T-helper 1 cell treated with Interleukin-12 subunit alpha and Interleukin-12 subunit beta and Interleukin-4 antibody, amounts not matched to agents 30 ng/mL and 1 ng/mL, for 36 hours (primary cell): Measurements from ENCODE around the gene RBM15B. TPM values are rescaled to one million over a fixed set of nuclear protein-coding genes. Genes with fewer than 3 reads are reported as not detected.

Experiments used
- intact Hi-C: fragments of 100-400 bp; cut with micrococcal nuclease; formaldehyde crosslinking; loops from one replicate; pipeline ENCODE4 v1.15.1; 2024
- total RNA-seq: library from RNA; stranded (reverse); gene quantifications from 2 replicates; pipeline ENCODE4 v1.2.3, GENCODE V29; 2022

Gene RBM15B
- total RNA-seq, 1 donor from 2014 or later, result 31.2 TPM

GRCh38 chr3:51436998-51437639 lies 46.0 kb downstream of the RBM15B start:
- intact Hi-C loops, result no loop called here

GRCh38 chr3:51441282-51442030 lies 50.4 kb downstream of the RBM15B start:
- intact Hi-C loops, result no loop called here

DNA sequence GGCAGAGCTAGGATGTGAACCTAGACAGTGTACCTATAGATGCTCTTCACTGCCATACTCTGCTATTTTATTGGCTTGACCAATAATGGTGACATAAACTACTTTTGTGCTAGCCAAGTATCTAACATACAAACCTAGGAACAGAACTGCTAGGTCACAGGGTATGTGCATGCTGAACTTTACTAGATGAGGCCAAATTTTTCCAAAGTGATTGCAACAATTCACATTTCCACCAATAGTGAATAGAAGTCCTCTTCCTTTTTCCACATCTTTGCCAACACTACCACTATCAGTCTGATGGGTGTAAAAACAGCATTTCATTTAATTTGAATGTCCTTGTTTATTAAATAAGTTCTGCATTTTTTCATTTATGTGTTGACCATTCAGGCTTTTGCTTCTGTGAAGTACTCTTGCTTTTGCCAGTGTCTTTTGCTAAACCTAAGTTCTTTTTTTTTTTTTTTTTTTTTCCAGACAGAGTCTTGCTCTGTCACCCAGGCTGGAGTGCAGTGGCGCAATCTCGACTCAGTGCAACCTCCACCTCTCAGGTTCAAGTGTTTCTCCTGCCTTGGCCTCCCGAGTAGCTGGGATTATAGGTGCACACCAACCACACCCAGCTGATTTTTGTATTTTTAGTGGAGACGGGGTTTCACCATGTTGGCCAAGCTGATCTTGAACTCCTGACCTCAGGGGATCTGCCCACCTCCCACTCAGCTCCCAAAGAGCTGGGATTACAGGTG lies 54.6 kb downstream of the RBM15B start:
- intact Hi-C loops, result no loop called here

Other genes with a start within 250 kb of the RBM15B start
- gene MANF, start 6.0 kb upstream of the RBM15B start, total RNA-seq, result 223 and 231 TPM in 2 replicates
- gene DCAF1, start 108.7 kb downstream of the RBM15B start, total RNA-seq, result 38.5 and 39.2 TPM in 2 replicates
- 38.9 and 41.3 TPM in 2 replicates for gene RAD54L2, start 147.4 kb downstream of the RBM15B start, total RNA-seq